ENCODE measurements around the gene ADCY4.
"Not testable (repeated sequence)": the region's sequence is repeated elsewhere in the genome, so short reads cannot be mapped to it uniquely, and the experiment has no call there.

ADCY4 gene

GRCh38 chr14:24337824-24338175, 2.9 kb upstream of the ADCY4 start:
- FAIRE-seq = no peak

GRCh38 chr14:24337144-24337823, 2.4 kb upstream of the ADCY4 start:
- FAIRE-seq = no peak

- FAIRE-seq = no peak
Observed at GRCh38 chr14:24335461-24336171, 745 bp upstream of the ADCY4 start.

GRCh38 chr14:24332268-24332993, 2.4 kb downstream of the ADCY4 start:
- FAIRE-seq = peak; percentile 21

- FAIRE-seq = no peak
Observed at GRCh38 chr14:24331731-24332267, 3.1 kb downstream of the ADCY4 start.

GRCh38 chr14:24330973-24331674, 3.7 kb downstream of the ADCY4 start:
- no peak for FAIRE-seq

GRCh38 chr14:24329736-24330135, 5.1 kb downstream of the ADCY4 start:
- no peak for FAIRE-seq

- FAIRE-seq = no peak
Observed at GRCh38 chr14:24329073-24329663, 5.7 kb downstream of the ADCY4 start.

GRCh38 chr14:24327914-24328313, 7.0 kb downstream of the ADCY4 start:
- FAIRE-seq = not testable (repeated sequence)

GRCh38 chr14:24327303-24327702, 7.6 kb downstream of the ADCY4 start:
- no peak for FAIRE-seq

GRCh38 chr14:24325963-24326362, 8.9 kb downstream of the ADCY4 start:
- no peak for FAIRE-seq

- FAIRE-seq = no peak
Observed at GRCh38 chr14:24325041-24325530, 9.8 kb downstream of the ADCY4 start.

- FAIRE-seq = no peak
Observed at GRCh38 chr14:24324024-24324423, 10.8 kb downstream of the ADCY4 start.

- no peak for FAIRE-seq
Observed at GRCh38 chr14:24323341-24323740, 11.5 kb downstream of the ADCY4 start.

GRCh38 chr14:24322672-24323071, 12.2 kb downstream of the ADCY4 start:
- FAIRE-seq = no peak

GRCh38 chr14:24321212-24321975, 13.5 kb downstream of the ADCY4 start:
- no peak for FAIRE-seq

GRCh38 chr14:24317141-24317928, 17.5 kb downstream of the ADCY4 start:
- FAIRE-seq = no peak

- no peak for FAIRE-seq
Observed at GRCh38 chr14:24316597-24316950, 18.3 kb downstream of the ADCY4 start.

GRCh38 chr14:24315807-24316596, 18.9 kb downstream of the ADCY4 start:
- FAIRE-seq = no peak

GRCh38 chr14:24315243-24315806, 19.5 kb downstream of the ADCY4 start:
- FAIRE-seq = no peak
